HEK293 (cell line): ENCODE measurements around the gene SMTNL2.
A peak's percentile ranks its signal among the peaks of the same experiment; 100 is the strongest.
"Not testable (repeated sequence)": the region's sequence is repeated elsewhere in the genome, so short reads cannot be mapped to it uniquely, and the experiment has no call there.

Experiments used
- CTCF ChIA-PET: fragments of 350-600 bp; formaldehyde crosslinking; extraction: SDS; loops from one replicate; lab custom pipeline; 2021; ENCODE audit warnings: antibody characterized with exemption; lab: Yijun Ruan, JAX
- POLR2A ChIA-PET: fragments of 300-600 bp; formaldehyde crosslinking; extraction: SDS; loops from one replicate; lab custom pipeline; 2020; ENCODE audit warnings: antibody characterized with exemption, inconsistent platforms; lab: Yijun Ruan, JAX
- H3K27ac ChIP-seq: fragments of 200-500 bp; sonication (Bioruptor generic); 2 replicates; pipeline ENCODE4 v1.5.1; 2014; ENCODE audit warnings: low read depth, low read length, control low read depth, inconsistent platforms; ENCODE audit errors: extremely low read depth
- H3K36me3 ChIP-seq, 2 experiments: fragments of 200-500 bp in 1 of 2; sonication (Bioruptor generic) in 1 of 2; 1 replicate in 1 of 2; 2 replicates in 1 of 2; pipeline ENCODE4 v1.5.1; 2014 to 2017; ENCODE audit warnings: inconsistent platforms in 2 of 2, low read length in 2 of 2; ENCODE audit not compliant: control insufficient read depth in 2 of 2, insufficient read depth in 1 of 2
- H3K4me1 ChIP-seq: fragments of 200-500 bp; sonication (Bioruptor generic); 2 replicates; pipeline ENCODE4 v1.5.1; 2014; ENCODE audit warnings: mild to moderate bottlenecking, low read length, inconsistent platforms; ENCODE audit not compliant: control insufficient read depth, insufficient read depth
- H3K4me3 ChIP-seq: 2 replicates; pipeline ENCODE4 v1.5.1; 2011; ENCODE audit warnings: low read depth, mild to moderate bottlenecking, control low read depth, low read length, moderate library complexity
- H3K9me3 ChIP-seq: fragments of 200-500 bp; sonication (Bioruptor generic); 2 replicates; pipeline ENCODE4 v1.5.1; 2014; ENCODE audit warnings: low read depth, low read length, inconsistent platforms; ENCODE audit not compliant: control insufficient read depth, insufficient read depth
- GLIS1 ChIP-seq: fragments of 450-650 bp; formaldehyde crosslinking; IDR thresholded peaks from 2 replicates; pipeline ENCODE4 v1.5.1; 2016; ENCODE audit warnings: missing biosample characterization, missing genetic modification characterization
- MYNN ChIP-seq: fragments of 450-650 bp; formaldehyde crosslinking; IDR thresholded peaks from 2 replicates; pipeline ENCODE4 v1.5.1; 2016; ENCODE audit warnings: missing biosample characterization, missing genetic modification characterization, borderline replicate concordance
- PRDM10 ChIP-seq: fragments of 450-650 bp; formaldehyde crosslinking; IDR thresholded peaks from 2 replicates; pipeline ENCODE4 v1.5.1; 2016; ENCODE audit warnings: missing biosample characterization, missing genetic modification characterization
- PRDM4 ChIP-seq: fragments of 450-650 bp; formaldehyde crosslinking; IDR thresholded peaks from 2 replicates; pipeline ENCODE4 v1.5.1; 2017; ENCODE audit warnings: missing biosample characterization, missing genetic modification characterization
- SP2 ChIP-seq: fragments of 450-650 bp; formaldehyde crosslinking; IDR thresholded peaks from 2 replicates; pipeline ENCODE4 v1.5.1; 2016; ENCODE audit warnings: missing biosample characterization, missing genetic modification characterization
- ZBTB6 ChIP-seq: fragments of 450-650 bp; formaldehyde crosslinking; IDR thresholded peaks from 2 replicates; pipeline ENCODE4 v1.5.1; 2017; ENCODE audit warnings: missing biosample characterization, missing genetic modification characterization
- ZFHX2 ChIP-seq: fragments of 450-650 bp; formaldehyde crosslinking; conservative IDR thresholded peaks from 2 replicates; pipeline ENCODE4 v1.5.1; 2016; ENCODE audit warnings: missing biosample characterization, missing genetic modification characterization
- ZFP41 ChIP-seq: fragments of 450-650 bp; formaldehyde crosslinking; IDR thresholded peaks from 2 replicates; pipeline ENCODE4 v1.5.1; 2016; ENCODE audit warnings: missing biosample characterization, missing genetic modification characterization, borderline replicate concordance
- ZIC2 ChIP-seq: fragments of 450-650 bp; formaldehyde crosslinking; IDR thresholded peaks from 2 replicates; pipeline ENCODE4 v1.5.1; 2016; ENCODE audit warnings: missing biosample characterization, missing genetic modification characterization
- ZNF362 ChIP-seq: fragments of 450-650 bp; formaldehyde crosslinking; IDR thresholded peaks from 2 replicates; pipeline ENCODE4 v1.5.1; 2016; ENCODE audit warnings: missing biosample characterization, missing genetic modification characterization
- ZNF423 ChIP-seq: fragments of 450-650 bp; formaldehyde crosslinking; IDR thresholded peaks from 2 replicates; pipeline ENCODE4 v1.5.1; 2016; ENCODE audit warnings: missing biosample characterization, missing genetic modification characterization
- ZNF501 ChIP-seq: fragments of 450-650 bp; formaldehyde crosslinking; IDR thresholded peaks from 2 replicates; pipeline ENCODE4 v1.5.1; 2016; ENCODE audit warnings: missing biosample characterization, missing genetic modification characterization
- ZNF555 ChIP-seq: fragments of 450-650 bp; formaldehyde crosslinking; conservative IDR thresholded peaks from 2 replicates; pipeline ENCODE4 v1.5.1; 2017; ENCODE audit warnings: missing biosample characterization, mild to moderate bottlenecking, missing genetic modification characterization, inconsistent platforms
- ZNF639 ChIP-seq: fragments of 450-650 bp; formaldehyde crosslinking; IDR thresholded peaks from 2 replicates; pipeline ENCODE4 v1.5.1; 2016; ENCODE audit warnings: missing biosample characterization, missing genetic modification characterization
- ZNF658 ChIP-seq: fragments of 450-650 bp; formaldehyde crosslinking; IDR thresholded peaks from 2 replicates; pipeline ENCODE4; 2016; ENCODE audit warnings: missing biosample characterization, missing genetic modification characterization
- ZNF704 ChIP-seq: fragments of 450-650 bp; formaldehyde crosslinking; IDR thresholded peaks from 2 replicates; pipeline ENCODE4 v1.5.1; 2016; ENCODE audit warnings: missing biosample characterization, missing genetic modification characterization
- ZXDB ChIP-seq: fragments of 450-650 bp; formaldehyde crosslinking; IDR thresholded peaks from 2 replicates; pipeline ENCODE4 v1.5.1; 2016; ENCODE audit warnings: missing biosample characterization, missing genetic modification characterization

SMTNL2 gene

GRCh38 chr17:4604111-4604644, 19.8 kb downstream of the SMTNL2 start (continued):
- TF ChIP-seq ZBTB6 (tag by site-specific recombination) = no peak

- POLR2A ChIA-PET = interaction anchor here (0.7 kb wide), 1 partner anchor 33 kb away, joined by 5 read pairs; no protein-coding TSS in a partner anchor
- H3K36me3 ChIP-seq, H3K9me3 ChIP-seq, H3K4me3 ChIP-seq: not testable (repeated sequence)
- CTCF ChIA-PET = interaction anchor here (0.6 to 5.7 kb wide), 3 partner anchors 18 to 37 kb away, joined by 3 to 34 read pairs (median 4); no protein-coding TSS in a partner anchor
- peak; percentile 74; the same call in 1 of the 2 replicates for TF ChIP-seq PRDM10 (tag by site-specific recombination)
- Histone ChIP-seq H3K27ac (peak overlapping the region; percentile 30; the same call in 1 of the 2 replicates), H3K4me1 (peaks cover 33% of the 10 kb centered on the region)
Observed at GRCh38 chr17:4604736-4605135, 20.4 kb downstream of the SMTNL2 start.

GRCh38 chr17:4605826-4606225, 21.5 kb downstream of the SMTNL2 start:
- H3K27ac ChIP-seq = no peak overlapping the region
- H3K4me1 ChIP-seq = peaks cover 24% of the 10 kb centered on the region
- H3K36me3 ChIP-seq = no peaks in the 10 kb centered on the region
- 0 out of 2 replicates have a peak, but pooled peaks have one; percentile 19 for TF ChIP-seq ZFHX2 (tag by site-specific recombination)
- peak; percentile 25 for TF ChIP-seq GLIS1 (tag by site-specific recombination)
- no peak for TF ChIP-seq ZNF423 (tag by site-specific recombination)
- TF ChIP-seq ZIC2 (tag by site-specific recombination) = peak; percentile 50
- POLR2A ChIA-PET = no interaction called here
- CTCF ChIA-PET = interaction anchor here (1.1 to 5.7 kb wide), 2 partner anchors 19 to 38 kb away, joined by 4 to 34 read pairs; no protein-coding TSS in a partner anchor
- no peak overlapping the region for H3K4me3 ChIP-seq
- H3K9me3 ChIP-seq = no peaks in the 10 kb centered on the region

GRCh38 chr17:4607261-4607741, 23.0 kb downstream of the SMTNL2 start:
- H3K36me3 ChIP-seq = no peaks in the 10 kb centered on the region
- H3K4me3 ChIP-seq = no peak overlapping the region
- POLR2A ChIA-PET = interaction anchor here (0.7 kb wide), 1 partner anchor 20 kb away, joined by 3 read pairs; no protein-coding TSS in a partner anchor
- H3K27ac ChIP-seq = peak overlapping the region; percentile 57
- H3K4me1 ChIP-seq = peaks cover 24% of the 10 kb centered on the region
- TF ChIP-seq ZNF501 (tag by site-specific recombination) = no peak
- TF ChIP-seq SP2 = no peak
- TF ChIP-seq ZFP41 = no peak
- no peak for TF ChIP-seq ZNF639 (tag by site-specific recombination)
- TF ChIP-seq ZNF704 (tag by site-specific recombination) = no peak
- TF ChIP-seq MYNN (tag by site-specific recombination) = no peak
- no peak for TF ChIP-seq PRDM4 (tag by site-specific recombination)
- TF ChIP-seq ZNF658 (tag by site-specific recombination) = no peak
- TF ChIP-seq ZXDB = no peak
- TF ChIP-seq ZNF555 (tag by site-specific recombination) = no peak
- no peak for TF ChIP-seq ZNF362 (tag by site-specific recombination)
- CTCF ChIA-PET = interaction anchor here (0.6 to 5.7 kb wide), 8 partner anchors 8 to 269 kb away, joined by 3 to 34 read pairs (median 4); partner anchors contain the start of gene SMTNL2
- H3K9me3 ChIP-seq = no peaks in the 10 kb centered on the region
